GM21825 (cell line): ENCODE data around the gene DAD1.
"Not testable (repeated sequence)": the region's sequence is repeated elsewhere in the genome, so short reads cannot be mapped to it uniquely, and the experiment has no call there.

ENCODE experiments used
- ATAC-seq: cut with Tn5 transposase; IDR thresholded peaks from one replicate; pipeline ENCODE4 v1.9.1; 2021; ENCODE audit warnings: mild to moderate bottlenecking, moderate library complexity; ENCODE audit not compliant: unreplicated experiment

DAD1 gene

GRCh38 chr14:22553861-22554497 lies 35.0 kb downstream of the DAD1 start:
- ATAC-seq, result not testable (repeated sequence)

- no peak for ATAC-seq
Observed at GRCh38 chr14:22553445-22553844, 35.6 kb downstream of the DAD1 start.

- no peak for ATAC-seq
Observed at GRCh38 chr14:22552827-22553076, 36.3 kb downstream of the DAD1 start.

DNA sequence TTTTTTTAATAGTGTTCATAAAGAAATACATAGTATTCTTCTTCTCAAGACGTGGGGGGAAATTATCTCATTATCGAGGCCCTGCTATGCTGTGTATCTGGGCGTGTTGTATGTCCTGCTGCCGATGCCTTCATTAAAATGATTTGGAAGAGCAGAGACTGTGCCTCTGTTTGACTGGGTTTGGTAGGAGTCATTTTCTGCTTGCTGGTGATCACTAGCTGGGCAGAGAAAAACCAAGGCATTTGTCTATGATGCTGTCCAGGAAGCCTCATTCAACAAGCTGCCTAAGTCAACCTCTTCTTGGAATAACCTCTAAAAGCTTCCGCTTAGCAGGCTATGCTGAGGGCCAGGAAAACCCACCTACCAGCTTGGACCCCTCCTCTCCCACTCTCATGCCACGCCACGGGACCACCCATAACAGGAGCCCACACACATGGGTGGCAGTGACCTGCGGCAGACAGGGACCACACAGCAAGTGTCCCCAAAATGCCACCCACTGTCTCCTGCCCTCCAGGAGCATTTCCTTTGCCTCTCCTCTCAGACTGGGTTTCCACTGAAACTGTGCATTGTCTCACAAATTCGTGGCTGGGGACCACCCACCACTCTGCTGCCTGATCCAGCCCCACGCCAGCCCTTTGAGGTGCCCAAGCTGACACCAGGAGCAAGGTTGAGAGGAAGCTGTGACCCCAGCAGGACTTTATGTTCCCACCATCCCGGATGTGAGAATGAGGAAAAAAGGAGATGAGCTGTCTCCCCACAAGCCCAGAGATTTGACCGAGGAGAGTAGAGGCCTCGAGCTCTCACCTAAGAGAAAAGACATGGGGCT lies 36.8 kb downstream of the DAD1 start:
- no peak for ATAC-seq

DNA sequence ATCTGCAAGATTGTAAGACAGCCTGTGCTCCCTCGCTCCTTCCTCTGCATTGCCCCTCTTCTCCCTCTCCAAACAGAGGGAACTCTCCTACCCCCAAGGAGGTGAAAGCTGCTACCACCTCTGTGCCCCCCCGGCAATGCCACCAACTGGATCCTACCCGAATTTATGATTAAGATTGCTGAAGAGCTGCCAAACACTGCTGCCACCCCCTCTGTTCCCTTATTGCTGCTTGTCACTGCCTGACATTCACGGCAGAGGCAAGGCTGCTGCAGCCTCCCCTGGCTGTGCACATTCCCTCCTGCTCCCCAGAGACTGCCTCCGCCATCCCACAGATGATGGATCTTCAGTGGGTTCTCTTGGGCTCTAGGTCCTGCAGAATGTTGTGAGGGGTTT lies 37.4 kb downstream of the DAD1 start:
- ATAC-seq, result no peak

DNA sequence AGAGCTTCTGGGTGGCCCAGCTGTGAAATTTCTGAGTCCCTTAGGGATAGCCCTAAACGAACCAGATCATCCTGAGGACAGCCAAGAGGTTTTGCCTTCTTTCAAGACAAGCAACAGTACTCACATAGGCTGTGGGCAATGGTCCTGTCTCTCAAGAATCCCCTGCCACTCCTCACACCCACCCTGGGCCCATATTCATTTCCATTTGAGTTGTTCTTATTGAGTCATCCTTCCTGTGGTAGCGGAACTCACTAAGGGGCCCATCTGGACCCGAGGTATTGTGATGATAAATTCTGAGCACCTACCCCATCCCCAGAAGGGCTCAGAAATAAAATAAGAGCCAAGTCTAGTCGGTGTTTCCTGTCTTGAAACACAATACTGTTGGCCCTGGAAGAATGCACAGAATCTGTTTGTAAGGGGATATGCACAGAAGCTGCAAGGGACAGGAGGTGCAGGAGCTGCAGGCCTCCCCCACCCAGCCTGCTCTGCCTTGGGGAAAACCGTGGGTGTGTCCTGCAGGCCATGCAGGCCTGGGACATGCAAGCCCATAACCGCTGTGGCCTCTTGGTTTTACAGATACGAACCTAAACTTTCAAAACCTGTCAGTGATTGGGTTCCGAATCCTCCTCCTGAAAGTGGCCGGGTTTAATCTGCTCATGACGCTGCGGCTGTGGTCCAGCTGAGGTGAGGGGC lies 38.9 kb downstream of the DAD1 start:
- ATAC-seq, result peak; percentile 53

- no peak for ATAC-seq
Observed at GRCh38 chr14:22549324-22549962, 39.6 kb downstream of the DAD1 start.

- no peak for ATAC-seq
Observed at GRCh38 chr14:22547948-22548750, 40.9 kb downstream of the DAD1 start.

DNA sequence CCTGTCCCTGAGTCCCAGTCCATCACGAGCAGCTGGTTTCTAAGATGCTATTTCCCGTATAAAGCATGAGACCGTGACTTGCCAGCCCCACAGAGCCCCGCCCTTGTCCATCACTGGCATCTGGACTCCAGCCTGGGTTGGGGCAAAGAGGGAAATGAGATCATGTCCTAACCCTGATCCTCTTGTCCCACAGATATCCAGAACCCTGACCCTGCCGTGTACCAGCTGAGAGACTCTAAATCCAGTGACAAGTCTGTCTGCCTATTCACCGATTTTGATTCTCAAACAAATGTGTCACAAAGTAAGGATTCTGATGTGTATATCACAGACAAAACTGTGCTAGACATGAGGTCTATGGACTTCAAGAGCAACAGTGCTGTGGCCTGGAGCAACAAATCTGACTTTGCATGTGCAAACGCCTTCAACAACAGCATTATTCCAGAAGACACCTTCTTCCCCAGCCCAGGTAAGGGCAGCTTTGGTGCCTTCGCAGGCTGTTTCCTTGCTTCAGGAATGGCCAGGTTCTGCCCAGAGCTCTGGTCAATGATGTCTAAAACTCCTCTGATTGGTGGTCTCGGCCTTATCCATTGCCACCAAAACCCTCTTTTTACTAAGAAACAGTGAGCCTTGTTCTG lies 41.6 kb downstream of the DAD1 start:
- ATAC-seq, result no peak

DNA sequence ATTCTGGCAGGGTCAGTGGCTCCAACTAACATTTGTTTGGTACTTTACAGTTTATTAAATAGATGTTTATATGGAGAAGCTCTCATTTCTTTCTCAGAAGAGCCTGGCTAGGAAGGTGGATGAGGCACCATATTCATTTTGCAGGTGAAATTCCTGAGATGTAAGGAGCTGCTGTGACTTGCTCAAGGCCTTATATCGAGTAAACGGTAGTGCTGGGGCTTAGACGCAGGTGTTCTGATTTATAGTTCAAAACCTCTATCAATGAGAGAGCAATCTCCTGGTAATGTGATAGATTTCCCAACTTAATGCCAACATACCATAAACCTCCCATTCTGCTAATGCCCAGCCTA lies 42.3 kb downstream of the DAD1 start:
- no peak for ATAC-seq

DNA sequence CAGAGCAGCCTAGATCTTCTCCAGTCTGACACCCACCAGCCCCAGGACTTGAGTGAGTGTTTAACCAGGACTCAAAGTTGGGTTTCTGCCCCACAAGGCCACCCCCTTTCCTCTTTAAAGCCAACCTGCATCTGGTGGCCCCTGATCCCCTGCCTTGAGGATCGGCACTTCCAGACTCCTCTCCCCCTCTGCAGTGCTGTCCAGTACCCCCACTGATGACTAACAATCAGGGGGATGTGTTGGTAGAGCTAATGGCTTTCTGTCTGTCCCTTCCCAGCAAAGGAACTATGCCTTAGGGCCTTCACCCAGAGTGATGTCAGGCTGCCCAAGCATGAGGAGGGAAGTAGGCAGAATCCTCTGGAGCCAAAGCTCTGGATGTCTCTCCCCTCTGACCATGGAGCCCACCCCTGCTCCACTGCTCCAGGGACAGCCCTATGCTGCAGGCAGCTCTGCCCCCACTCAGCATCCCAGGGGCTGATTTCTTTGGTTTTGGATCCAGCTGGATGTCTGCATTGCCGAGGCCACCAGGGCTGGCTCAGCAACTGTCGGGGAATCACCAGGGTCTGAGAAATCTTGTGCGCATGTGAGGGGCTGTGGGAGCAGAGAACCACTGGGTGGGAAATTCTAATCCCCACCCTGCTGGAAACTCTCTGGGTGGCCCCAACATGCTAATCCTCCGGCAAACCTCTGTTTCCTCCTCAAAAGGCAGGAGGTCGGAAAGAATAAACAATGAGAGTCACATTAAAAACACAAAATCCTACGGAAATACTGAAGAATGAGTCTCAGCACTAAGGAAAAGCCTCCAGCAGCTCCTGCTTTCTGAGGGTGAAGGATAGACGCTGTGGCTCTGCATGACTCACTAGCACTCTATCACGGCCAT lies 42.9 kb downstream of the DAD1 start:
- no peak for ATAC-seq

- no peak for ATAC-seq
Observed at GRCh38 chr14:22544881-22545420, 44.1 kb downstream of the DAD1 start.

DNA sequence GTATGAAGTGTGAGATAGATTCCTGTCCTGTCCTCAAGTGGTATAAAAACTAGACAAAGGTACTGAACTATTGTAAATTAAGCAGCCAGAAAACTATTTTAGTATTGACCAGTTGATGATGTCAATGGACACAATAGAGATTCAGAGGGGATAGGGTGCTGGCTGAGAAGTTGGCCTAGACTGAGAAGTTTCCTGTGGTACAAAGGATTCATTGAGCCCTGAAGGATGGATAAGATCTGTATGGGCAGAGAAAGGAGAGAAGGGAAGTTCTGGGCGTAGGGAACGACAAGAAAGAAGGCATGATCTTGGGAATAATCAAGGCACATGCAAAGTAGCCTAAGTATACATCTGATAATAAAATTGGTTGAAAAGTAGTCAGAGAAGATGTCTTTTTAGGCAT lies 44.6 kb downstream of the DAD1 start:
- ATAC-seq, result no peak

DNA sequence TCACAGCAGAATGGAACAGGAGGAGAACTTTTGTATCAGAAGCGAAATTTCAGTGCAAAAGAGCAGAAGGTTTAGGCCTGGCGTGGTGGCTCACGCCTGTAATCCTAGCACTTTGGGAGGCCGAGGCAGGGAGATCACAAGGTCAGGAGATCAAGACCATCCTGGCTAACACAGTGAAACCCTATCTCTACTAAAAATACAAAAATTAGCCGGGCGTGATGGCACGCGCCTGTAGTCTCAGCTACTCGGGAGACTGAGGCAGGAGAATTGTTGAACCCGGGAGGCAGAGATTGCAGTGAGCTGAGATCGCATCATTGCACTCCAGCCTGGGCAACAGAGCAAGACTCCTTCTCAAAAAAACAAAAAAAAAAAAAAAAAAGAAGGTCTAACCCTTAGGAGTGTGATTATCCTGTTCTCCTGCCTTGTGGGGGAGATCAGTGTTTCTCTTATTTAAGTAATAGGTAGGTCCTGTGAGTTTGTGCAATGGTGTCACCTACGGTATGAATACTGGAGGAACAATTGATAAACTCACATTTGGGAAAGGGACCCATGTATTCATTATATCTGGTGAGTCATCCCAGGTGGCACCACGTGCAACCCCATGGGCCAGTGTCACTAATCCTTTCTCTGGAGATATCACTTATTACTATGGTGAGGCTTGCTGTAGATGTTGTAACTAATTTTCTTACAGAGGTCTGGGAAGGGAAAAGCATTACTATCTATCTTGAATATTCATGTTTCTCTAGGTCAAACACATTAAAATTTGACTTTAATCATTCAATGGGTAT lies 45.3 kb downstream of the DAD1 start:
- ATAC-seq, result not testable (repeated sequence)

GRCh38 chr14:22542360-22542759 lies 46.7 kb downstream of the DAD1 start:
- no peak for ATAC-seq

DNA sequence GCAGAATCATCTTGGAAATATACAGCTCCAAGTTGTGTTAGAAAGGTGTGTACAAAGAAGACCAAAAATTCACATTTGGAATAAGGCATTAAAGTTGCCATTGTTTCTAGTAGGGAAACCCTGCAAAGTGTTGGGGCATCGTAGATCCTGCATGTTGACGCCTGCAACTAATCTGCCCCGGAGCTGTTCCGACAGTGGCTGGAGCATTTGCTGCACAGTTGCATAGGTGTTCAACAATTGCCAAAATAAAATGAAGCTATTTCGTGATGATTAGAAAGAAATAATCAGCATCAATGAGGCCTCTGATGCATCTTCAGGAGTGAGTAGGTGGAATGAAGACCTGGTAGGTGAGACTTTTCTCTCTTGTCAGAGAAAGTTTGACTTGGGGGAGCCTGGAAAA lies 47.3 kb downstream of the DAD1 start:
- ATAC-seq, result no peak

DNA sequence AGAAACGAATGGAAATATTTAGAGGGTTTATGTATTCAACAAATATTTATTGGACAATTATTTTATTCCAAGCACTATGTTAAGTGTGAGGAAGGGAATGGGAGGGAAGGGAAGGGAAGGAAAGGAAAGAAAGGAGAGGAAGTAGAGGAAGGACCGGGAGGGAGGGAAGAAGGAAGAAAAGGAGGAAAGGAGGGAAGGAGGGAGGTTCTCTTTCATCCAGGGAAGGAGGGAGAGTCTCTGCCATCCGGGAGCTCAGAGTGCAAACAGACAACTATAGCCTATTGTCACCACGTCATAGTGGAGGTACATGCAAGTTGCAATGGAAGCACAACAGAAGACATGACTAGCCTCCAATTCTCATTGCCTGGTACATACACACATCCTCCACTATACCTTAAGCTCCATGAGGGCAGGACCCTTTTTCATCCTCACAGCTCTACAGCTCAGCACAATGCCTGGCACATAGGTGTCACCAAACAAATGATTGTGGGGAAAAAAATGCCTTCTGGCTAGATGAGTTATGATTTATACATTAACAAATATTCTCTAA lies 48.1 kb downstream of the DAD1 start:
- ATAC-seq, result no peak

GRCh38 chr14:22540293-22540692 lies 48.7 kb downstream of the DAD1 start:
- ATAC-seq, result no peak
